Upper lobe of right lung (tissue), 1 donor: ENCODE results near the gene MRPS22. TPM values are rescaled to one million over a fixed set of nuclear protein-coding genes. Genes with fewer than 3 reads are reported as not detected.

Experiments used
- ATAC-seq: fragments of 200-7000 bp; cut with Tn5 transposase; one replicate; pipeline ENCODE4 v1.9.1; 2020; ENCODE audit warnings: mild to moderate bottlenecking, moderate library complexity
- DNase-seq: peaks from one replicate; pipeline ENCODE4 v3.0.0-alpha.2; 2020
- H3K27ac ChIP-seq: fragments of 200-600 bp; one replicate; pipeline ENCODE4 v1.8.0; 2022
- H3K27me3 ChIP-seq: fragments of 200-600 bp; one replicate; pipeline ENCODE4 v1.8.0; 2022; ENCODE audit warnings: mild to moderate bottlenecking
- H3K36me3 ChIP-seq: fragments of 200-600 bp; one replicate; pipeline ENCODE4 v1.8.0; 2022
- H3K4me1 ChIP-seq: fragments of 200-600 bp; one replicate; pipeline ENCODE4 v1.8.0; 2022
- H3K4me3 ChIP-seq: fragments of 200-600 bp; one replicate; pipeline ENCODE4 v1.8.0; 2022; ENCODE audit warnings: mild to moderate bottlenecking
- H3K9me3 ChIP-seq: fragments of 200-600 bp; one replicate; pipeline ENCODE4 v1.8.0; 2022
- intact Hi-C: fragments of 100-400 bp; cut with DNase I; formaldehyde crosslinking; loops from one replicate; pipeline ENCODE4 v1.11.0; 2022
- total RNA-seq: library from RNA; stranded (reverse); fragmentation: NEBNext Ultra II Directional; extraction: Animal tissue kit (Norgen Biotek cat#: 25700); gene quantifications from one replicate; pipeline ENCODE4 v1.2.1, GENCODE V29; 2021
- TF ChIP-seq, protein P1 (sequence below): fragments of 200-600 bp; IDR thresholded peaks from one replicate; pipeline ENCODE4 v1.8.0; 2022; ENCODE audit warnings: antibody characterized with exemption
- donor health status: DM: no; HTN: yes; CAD: no; lungs with severe emphysema.

MRPS22 gene
- total RNA-seq, 1 donor from 2014 or later, result 31.1 TPM

DNA sequence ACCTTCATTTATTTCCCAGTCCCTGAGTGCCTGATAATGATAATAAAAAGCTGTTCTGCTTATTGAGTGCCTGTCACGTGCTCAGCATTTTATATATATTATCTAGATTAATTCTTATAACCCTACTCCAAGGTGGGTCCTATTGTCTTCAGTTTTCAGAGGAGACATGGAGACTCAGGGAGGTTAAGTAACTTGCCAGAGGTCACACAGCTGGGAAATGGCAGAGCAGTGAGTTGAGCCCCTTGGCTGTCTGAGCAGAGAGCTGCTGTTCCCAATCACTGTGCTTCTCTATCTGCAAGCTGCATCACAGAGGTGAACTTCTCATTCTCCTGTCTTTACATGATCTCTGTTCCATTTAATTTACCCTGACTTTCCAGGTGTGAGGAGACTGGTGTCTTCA lies 32.3 kb upstream of the MRPS22 start:
- no peak overlapping the region for H3K27ac ChIP-seq
- no peaks in the 10 kb centered on the region for H3K36me3 ChIP-seq
- no peaks in the 10 kb centered on the region for H3K9me3 ChIP-seq
- peaks cover 14% of the 10 kb centered on the region for H3K27me3 ChIP-seq
- TF ChIP-seq, protein P1, sequence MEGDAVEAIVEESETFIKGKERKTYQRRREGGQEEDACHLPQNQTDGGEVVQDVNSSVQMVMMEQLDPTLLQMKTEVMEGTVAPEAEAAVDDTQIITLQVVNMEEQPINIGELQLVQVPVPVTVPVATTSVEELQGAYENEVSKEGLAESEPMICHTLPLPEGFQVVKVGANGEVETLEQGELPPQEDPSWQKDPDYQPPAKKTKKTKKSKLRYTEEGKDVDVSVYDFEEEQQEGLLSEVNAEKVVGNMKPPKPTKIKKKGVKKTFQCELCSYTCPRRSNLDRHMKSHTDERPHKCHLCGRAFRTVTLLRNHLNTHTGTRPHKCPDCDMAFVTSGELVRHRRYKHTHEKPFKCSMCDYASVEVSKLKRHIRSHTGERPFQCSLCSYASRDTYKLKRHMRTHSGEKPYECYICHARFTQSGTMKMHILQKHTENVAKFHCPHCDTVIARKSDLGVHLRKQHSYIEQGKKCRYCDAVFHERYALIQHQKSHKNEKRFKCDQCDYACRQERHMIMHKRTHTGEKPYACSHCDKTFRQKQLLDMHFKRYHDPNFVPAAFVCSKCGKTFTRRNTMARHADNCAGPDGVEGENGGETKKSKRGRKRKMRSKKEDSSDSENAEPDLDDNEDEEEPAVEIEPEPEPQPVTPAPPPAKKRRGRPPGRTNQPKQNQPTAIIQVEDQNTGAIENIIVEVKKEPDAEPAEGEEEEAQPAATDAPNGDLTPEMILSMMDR, result no peak
- no peak for ATAC-seq
- no peaks in the 10 kb centered on the region for H3K4me1 ChIP-seq
- DNase-seq, result no peak
- intact Hi-C loops, result no loop called here
- H3K4me3 ChIP-seq, result no peak overlapping the region

DNA sequence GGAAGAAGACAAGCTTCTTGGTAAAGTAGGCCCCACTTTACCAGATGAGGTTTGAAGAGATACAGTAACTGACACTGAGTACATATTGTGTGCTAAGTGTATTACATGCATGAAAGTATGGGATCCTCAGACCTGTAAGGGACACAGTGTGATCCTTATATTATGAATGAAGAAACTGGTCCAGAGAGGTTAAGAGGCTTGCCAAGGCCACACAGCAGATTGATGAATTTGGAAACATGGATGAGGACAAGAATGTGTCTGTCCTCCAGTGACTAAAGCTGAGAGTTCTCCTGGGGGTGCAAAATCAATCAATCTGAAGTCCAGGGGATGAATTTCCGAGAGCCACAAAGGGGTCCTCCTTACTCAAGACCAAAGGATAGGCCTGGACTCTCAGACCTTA lies 31.4 kb upstream of the MRPS22 start:
- Histone ChIP-seq H3K27ac (no peak overlapping the region), H3K27me3 (peaks cover 14% of the 10 kb centered on the region), H3K9me3 (no peaks in the 10 kb centered on the region), H3K4me1 (no peaks in the 10 kb centered on the region), H3K4me3 (no peak overlapping the region), H3K36me3 (no peaks in the 10 kb centered on the region)
- ATAC-seq (no peak), DNase-seq (no peak)
- intact Hi-C loops, result no loop called here
- TF ChIP-seq, protein P1, result no peak

DNA sequence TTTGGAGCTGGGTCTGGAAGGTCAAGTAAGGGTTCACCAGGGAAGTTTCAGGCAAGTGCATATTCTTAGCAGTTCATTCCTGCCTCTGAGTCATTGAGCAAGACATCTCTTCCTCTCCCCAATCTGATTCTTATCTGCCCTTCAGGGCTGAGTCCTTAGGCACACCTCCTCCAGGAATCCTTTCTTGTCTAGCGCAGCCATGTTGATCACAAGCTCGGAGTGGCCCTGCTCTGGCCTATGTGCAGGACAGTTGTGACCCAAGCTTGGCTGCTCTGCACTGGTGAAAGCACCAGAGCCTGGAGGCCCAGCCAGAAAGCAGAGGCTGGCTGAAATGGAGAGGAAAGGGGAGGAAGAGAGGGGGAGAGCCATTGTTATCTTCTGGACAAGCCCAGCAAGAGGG lies 30.9 kb upstream of the MRPS22 start:
- intact Hi-C loops, result no loop called here
- Histone ChIP-seq H3K4me3 (no peak overlapping the region), H3K36me3 (no peaks in the 10 kb centered on the region), H3K27me3 (peaks cover 17% of the 10 kb centered on the region), H3K4me1 (no peaks in the 10 kb centered on the region), H3K27ac (no peak overlapping the region), H3K9me3 (no peaks in the 10 kb centered on the region)
- no peak for ATAC-seq
- TF ChIP-seq, protein P1, result no peak
- peak; percentile 6 for DNase-seq

DNA sequence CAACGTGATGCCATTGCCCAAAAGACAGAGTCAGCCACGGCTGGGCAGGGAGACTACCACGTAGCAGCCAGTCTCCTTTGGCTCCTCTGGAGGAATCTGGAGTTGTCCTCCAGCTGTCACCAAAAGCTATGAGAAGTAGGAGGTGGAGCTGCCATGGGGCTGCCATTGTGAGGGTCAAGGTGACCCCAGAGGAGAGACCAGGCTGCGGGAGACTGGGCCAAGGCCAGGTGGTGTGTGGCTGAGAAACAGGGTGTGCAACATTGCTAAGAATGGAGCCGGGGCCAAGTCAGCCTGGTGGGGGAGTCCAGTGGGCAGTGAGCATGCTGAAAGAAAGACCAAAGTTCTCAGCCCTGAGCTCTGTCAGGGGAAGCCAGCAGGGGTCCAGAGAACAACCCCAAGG lies 29.9 kb upstream of the MRPS22 start:
- no peaks in the 10 kb centered on the region for H3K36me3 ChIP-seq
- H3K27ac ChIP-seq, result no peak overlapping the region
- DNase-seq, result no peak
- H3K9me3 ChIP-seq, result no peaks in the 10 kb centered on the region
- intact Hi-C loops, result no loop called here
- no peak overlapping the region for H3K4me3 ChIP-seq
- H3K27me3 ChIP-seq, result peaks cover 21% of the 10 kb centered on the region
- H3K4me1 ChIP-seq, result no peaks in the 10 kb centered on the region
- ATAC-seq, result no peak
- TF ChIP-seq, protein P1, result no peak

DNA sequence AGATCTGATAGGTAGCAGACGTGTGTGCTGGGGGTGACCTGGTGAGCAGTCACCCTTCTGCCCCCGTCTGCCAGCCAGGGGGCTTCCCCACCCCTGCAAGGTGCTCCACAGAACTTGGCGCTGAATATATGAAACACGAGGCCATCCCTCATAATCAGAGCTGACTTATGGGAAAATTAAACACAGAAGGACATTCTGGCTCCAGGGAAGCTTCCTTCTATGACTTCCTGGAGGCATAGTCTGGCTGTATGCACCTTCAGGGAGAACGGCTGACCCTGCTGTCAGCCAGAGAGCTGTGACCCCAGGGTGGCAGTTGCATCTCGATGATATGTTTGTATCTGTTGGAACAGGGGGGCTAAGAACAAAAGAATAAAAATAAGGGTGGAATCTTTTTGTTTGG lies 26.6 kb upstream of the MRPS22 start:
- H3K9me3 ChIP-seq, result no peaks in the 10 kb centered on the region
- H3K4me3 ChIP-seq, result no peak overlapping the region
- H3K27me3 ChIP-seq, result peaks cover 21% of the 10 kb centered on the region
- TF ChIP-seq, protein P1, result no peak
- intact Hi-C loops, result no loop called here
- no peaks in the 10 kb centered on the region for H3K4me1 ChIP-seq
- H3K36me3 ChIP-seq, result no peaks in the 10 kb centered on the region
- no peak overlapping the region for H3K27ac ChIP-seq
- no peak for ATAC-seq
- no peak for DNase-seq

DNA sequence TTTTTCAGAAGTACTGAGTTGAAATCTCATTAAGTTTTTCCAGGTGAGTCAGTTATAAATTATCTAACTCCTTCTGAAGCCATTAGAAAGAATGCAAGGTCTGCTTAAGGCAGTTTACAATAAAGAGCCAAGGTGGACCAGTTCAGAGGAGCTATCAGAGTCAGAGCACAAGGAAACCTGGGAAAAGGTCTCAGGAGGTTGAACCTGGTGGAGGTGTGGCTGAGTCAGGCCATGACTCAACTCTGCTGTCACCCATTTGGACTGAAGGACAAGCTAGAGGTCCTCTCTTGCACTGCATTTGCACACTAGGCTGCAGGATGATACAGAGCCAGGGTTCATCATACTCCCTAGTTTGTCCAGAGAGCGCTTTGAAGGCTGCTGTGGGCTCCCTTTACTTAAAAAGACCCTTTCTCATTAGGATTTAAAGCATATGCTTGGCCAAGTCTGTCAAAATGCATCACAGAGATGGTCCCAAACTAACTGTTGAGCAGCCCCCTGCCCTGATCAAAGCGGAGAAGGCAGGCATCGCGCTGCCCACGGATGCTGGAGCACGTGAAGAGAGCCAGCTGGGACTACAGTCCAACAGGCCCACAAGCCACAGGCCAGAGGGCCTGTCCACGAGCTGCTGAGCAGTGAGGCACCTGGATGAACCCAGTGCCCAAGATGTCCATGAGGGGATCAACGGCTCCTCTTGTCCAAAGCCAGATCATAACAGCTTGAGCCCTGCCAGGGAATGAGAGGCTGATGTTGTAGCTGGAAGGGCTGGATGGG lies 26.0 kb upstream of the MRPS22 start:
- Histone ChIP-seq H3K36me3 (no peaks in the 10 kb centered on the region), H3K4me1 (no peaks in the 10 kb centered on the region), H3K9me3 (no peaks in the 10 kb centered on the region), H3K27me3 (peaks cover 21% of the 10 kb centered on the region), H3K4me3 (no peak overlapping the region), H3K27ac (no peak overlapping the region)
- no peak for DNase-seq
- TF ChIP-seq, protein P1, result no peak
- intact Hi-C loops, result no loop called here
- ATAC-seq, result no peak
